Measurements from ENCODE around the gene MAPK13.

The MAPK13 gene

GRCh38 chr6:36145495-36145894 lies 15.2 kb downstream of the MAPK13 start:
- no peak for TF ChIP-seq CTCF (IDR thresholded peaks at IDR 0.05; ENCODE audit: extremely low read depth, insufficient read depth, missing control alignments)
- in situ Hi-C loops (cut with MboI; ENCODE audit: low pct_unique_long_range_greater_than_20kb, low sequenced_read_pairs, unreplicated experiment): no loop called here
- no peak for DNase-seq (ENCODE audit: low spot score)

- no peak for TF ChIP-seq CTCF (IDR thresholded peaks at IDR 0.05; ENCODE audit: extremely low read depth, insufficient read depth, missing control alignments)
- DNase-seq (ENCODE audit: low spot score): no peak
- in situ Hi-C loops (cut with MboI; ENCODE audit: low pct_unique_long_range_greater_than_20kb, low sequenced_read_pairs, unreplicated experiment): no loop called here
Observed at GRCh38 chr6:36147294-36147693, 17.0 kb downstream of the MAPK13 start.

GRCh38 chr6:36149476-36149875 lies 19.2 kb downstream of the MAPK13 start:
- TF ChIP-seq CTCF (IDR thresholded peaks at IDR 0.05; ENCODE audit: extremely low read depth, insufficient read depth, missing control alignments): no peak
- in situ Hi-C loops (cut with MboI; ENCODE audit: low pct_unique_long_range_greater_than_20kb, low sequenced_read_pairs, unreplicated experiment): no loop called here
- no peak for DNase-seq (ENCODE audit: low spot score)

- DNase-seq (ENCODE audit: low spot score): no peak
- TF ChIP-seq CTCF (IDR thresholded peaks at IDR 0.05; ENCODE audit: extremely low read depth, insufficient read depth, missing control alignments): no peak
- in situ Hi-C loops (cut with MboI; ENCODE audit: low pct_unique_long_range_greater_than_20kb, low sequenced_read_pairs, unreplicated experiment): no loop called here
Observed at GRCh38 chr6:36150283-36150682, 20.0 kb downstream of the MAPK13 start.

- no peak for TF ChIP-seq CTCF (IDR thresholded peaks at IDR 0.05; ENCODE audit: extremely low read depth, insufficient read depth, missing control alignments)
Observed at GRCh38 chr6:36154286-36154685, 24.0 kb downstream of the MAPK13 start.

GRCh38 chr6:36155662-36156061 lies 25.3 kb downstream of the MAPK13 start:
- DNase-seq (ENCODE audit: low spot score): no peak
- in situ Hi-C loops (cut with MboI; ENCODE audit: low pct_unique_long_range_greater_than_20kb, low sequenced_read_pairs, unreplicated experiment): no loop called here
- no peak for TF ChIP-seq CTCF (IDR thresholded peaks at IDR 0.05; ENCODE audit: extremely low read depth, insufficient read depth, missing control alignments)

More at GRCh38 chr6:36154286-36154685, 24.0 kb downstream of the MAPK13 start:
- in situ Hi-C loops (cut with MboI; ENCODE audit: low pct_unique_long_range_greater_than_20kb, low sequenced_read_pairs, unreplicated experiment): no loop called here
- no peak for DNase-seq (ENCODE audit: low spot score)

Measured in GM13977 (cell line).